ENCODE data around the gene AHCTF1.

AHCTF1 gene, protein sequence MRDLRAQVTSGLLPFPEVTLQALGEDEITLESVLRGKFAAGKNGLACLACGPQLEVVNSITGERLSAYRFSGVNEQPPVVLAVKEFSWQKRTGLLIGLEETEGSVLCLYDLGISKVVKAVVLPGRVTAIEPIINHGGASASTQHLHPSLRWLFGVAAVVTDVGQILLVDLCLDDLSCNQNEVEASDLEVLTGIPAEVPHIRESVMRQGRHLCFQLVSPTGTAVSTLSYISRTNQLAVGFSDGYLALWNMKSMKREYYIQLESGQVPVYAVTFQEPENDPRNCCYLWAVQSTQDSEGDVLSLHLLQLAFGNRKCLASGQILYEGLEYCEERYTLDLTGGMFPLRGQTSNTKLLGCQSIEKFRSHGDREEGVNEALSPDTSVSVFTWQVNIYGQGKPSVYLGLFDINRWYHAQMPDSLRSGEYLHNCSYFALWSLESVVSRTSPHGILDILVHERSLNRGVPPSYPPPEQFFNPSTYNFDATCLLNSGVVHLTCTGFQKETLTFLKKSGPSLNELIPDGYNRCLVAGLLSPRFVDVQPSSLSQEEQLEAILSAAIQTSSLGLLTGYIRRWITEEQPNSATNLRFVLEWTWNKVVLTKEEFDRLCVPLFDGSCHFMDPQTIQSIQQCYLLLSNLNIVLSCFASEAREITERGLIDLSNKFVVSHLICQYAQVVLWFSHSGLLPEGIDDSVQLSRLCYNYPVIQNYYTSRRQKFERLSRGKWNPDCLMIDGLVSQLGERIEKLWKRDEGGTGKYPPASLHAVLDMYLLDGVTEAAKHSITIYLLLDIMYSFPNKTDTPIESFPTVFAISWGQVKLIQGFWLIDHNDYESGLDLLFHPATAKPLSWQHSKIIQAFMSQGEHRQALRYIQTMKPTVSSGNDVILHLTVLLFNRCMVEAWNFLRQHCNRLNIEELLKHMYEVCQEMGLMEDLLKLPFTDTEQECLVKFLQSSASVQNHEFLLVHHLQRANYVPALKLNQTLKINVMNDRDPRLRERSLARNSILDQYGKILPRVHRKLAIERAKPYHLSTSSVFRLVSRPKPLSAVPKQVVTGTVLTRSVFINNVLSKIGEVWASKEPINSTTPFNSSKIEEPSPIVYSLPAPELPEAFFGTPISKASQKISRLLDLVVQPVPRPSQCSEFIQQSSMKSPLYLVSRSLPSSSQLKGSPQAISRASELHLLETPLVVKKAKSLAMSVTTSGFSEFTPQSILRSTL (N-terminal part only)

DNA sequence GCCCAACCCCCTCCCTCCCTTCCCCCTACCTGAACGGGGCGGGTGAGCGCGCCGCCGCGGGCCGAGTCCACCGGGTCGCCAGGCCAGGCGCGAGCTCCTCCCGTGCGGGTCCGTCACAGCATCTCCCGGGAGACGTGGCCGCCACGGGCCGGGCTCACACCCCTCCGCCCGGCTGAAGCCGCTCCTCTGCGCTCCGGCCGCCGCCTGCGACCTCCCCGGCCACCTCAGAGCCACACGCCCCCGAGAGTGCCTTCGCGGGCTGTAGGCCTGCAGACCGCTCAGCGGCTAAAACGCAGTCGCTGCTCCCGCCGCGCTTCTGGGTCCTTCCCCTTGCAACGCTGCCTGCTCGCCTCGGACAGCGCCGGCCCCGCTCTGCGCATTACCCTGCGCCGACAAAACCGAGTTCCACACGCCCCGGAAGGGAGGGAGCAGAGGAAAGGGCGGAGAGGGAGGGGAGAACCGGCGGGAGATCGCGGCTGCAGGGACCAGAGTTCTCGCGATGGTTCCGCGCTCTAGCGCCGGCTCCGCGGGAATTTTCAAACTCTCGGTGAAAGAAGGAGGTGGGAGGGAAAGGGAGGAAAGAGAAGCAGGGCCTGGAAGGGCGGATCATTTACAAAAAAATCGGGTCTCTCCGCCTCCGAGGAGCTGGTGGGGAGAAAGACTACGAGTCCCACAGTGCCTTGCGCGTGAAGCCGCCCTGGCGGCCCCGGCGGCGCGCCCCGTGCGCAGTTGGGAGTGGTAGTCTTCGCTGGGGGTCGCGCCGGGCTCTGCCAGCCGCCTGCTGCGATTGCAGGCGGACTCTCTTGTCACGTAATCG is at the start of gene AHCTF1:
Gene AHCTF1, minus strand, starts transcription at position 400 of the 817 bp plus-strand sequence. CDS start 13,578 bp downstream, outside the sequence.
- POLR2A ChIA-PET, result no interaction called here

GRCh38 chr1:246978785-246979184 is 47.0 kb upstream of the AHCTF1 start:
- POLR2A ChIA-PET, result no interaction called here
- H3K4me3 ChIP-seq (ENCODE audit: low read depth, low read length), result no peak overlapping the region
- no peak for TF ChIP-seq CTCF (IDR thresholded peaks at IDR 0.05; ENCODE audit: insufficient read depth, low read length, missing control alignments)
- CTCF ChIA-PET, result no interaction called here
- DNase-seq (ENCODE audit: low read depth, low spot score), result no peak

More for the DNA sequence above, at the start of gene AHCTF1:
- CTCF ChIA-PET, result interaction anchor here (1.0 kb wide), 1 partner anchor 15 kb away, joined by 4 read pairs; no protein-coding TSS in a partner anchor
- H3K4me3 ChIP-seq (ENCODE audit: low read depth, low read length), result peak within 1 kb of the TSS; percentile 85
- TF ChIP-seq CTCF (IDR thresholded peaks at IDR 0.05; ENCODE audit: insufficient read depth, low read length, missing control alignments), result no peak
- peak; percentile 82 for DNase-seq (ENCODE audit: low read depth, low spot score)

GRCh38 chr1:246978281-246978680 is 46.5 kb upstream of the AHCTF1 start:
- POLR2A ChIA-PET, result no interaction called here
- TF ChIP-seq CTCF (IDR thresholded peaks at IDR 0.05; ENCODE audit: insufficient read depth, low read length, missing control alignments), result no peak
- CTCF ChIA-PET, result no interaction called here

GRCh38 chr1:246971969-246972368 is 40.2 kb upstream of the AHCTF1 start:
- no peak for TF ChIP-seq CTCF (IDR thresholded peaks at IDR 0.05; ENCODE audit: insufficient read depth, low read length, missing control alignments)
- no peak for DNase-seq (ENCODE audit: low read depth, low spot score)
- CTCF ChIA-PET, result no interaction called here

More at GRCh38 chr1:246978281-246978680, 46.5 kb upstream of the AHCTF1 start:
- DNase-seq (ENCODE audit: low read depth, low spot score), result no peak
- H3K4me3 ChIP-seq (ENCODE audit: low read depth, low read length), result no peak overlapping the region

GRCh38 chr1:246971090-246971721 is 39.5 kb upstream of the AHCTF1 start:
- POLR2A ChIA-PET, result no interaction called here
- no peak for DNase-seq (ENCODE audit: low read depth, low spot score)
- CTCF ChIA-PET, result no interaction called here
- no peak overlapping the region for H3K4me3 ChIP-seq (ENCODE audit: low read depth, low read length)
- no peak for TF ChIP-seq CTCF (IDR thresholded peaks at IDR 0.05; ENCODE audit: insufficient read depth, low read length, missing control alignments)

More at GRCh38 chr1:246971969-246972368, 40.2 kb upstream of the AHCTF1 start:
- H3K4me3 ChIP-seq (ENCODE audit: low read depth, low read length), result no peak overlapping the region
- POLR2A ChIA-PET, result no interaction called here
